K562 (cell line): ENCODE data around the gene TRIM62. TPM values are rescaled to one million over a fixed set of nuclear protein-coding genes. Genes with fewer than 3 reads are reported as not detected.

Experiments
- ATAC-seq: fragments of 200-7000 bp; cut with Tn5 transposase; 3 replicates; pipeline ENCODE4 v1.9.1; 2020; ENCODE audit warnings: moderate library complexity
- BruUV-seq: library from RNA; stranded (reverse); fragments of 400-500 nt; replicated peaks from 2 replicates; lab custom pipeline; 2021; lab: Mats Ljungman, UMichigan
- CTCF ChIA-PET: fragments of 300-600 bp; formaldehyde crosslinking; extraction: SDS; loops from one replicate; lab custom pipeline; 2021; ENCODE audit warnings: low intra/inter-chr PET ratio; lab: Yijun Ruan, JAX
- POLR2A ChIA-PET: fragments of 300-600, 350-650 bp; sonication (Branson Sonifier 250); formaldehyde crosslinking; extraction: SDS; loops from one replicate; lab custom pipeline; 2021; ENCODE audit warnings: antibody characterized with exemption, inconsistent platforms; lab: Yijun Ruan, JAX
- DNase-seq, 4 experiments: peaks; one replicate each; pipeline versions ENCODE4 v3.0.0 to v3.0.0-alpha.2; 2011 to 2018; ENCODE audit warnings: low spot score in 3 of 4, mixed read lengths in 3 of 4; ENCODE audit errors: extremely low read depth in 1 of 4
- FAIRE-seq: peaks from 2 replicates; lab custom pipeline; 2011; peaks lifted over from hg19 to GRCh38; lab: Jason Lieb, UNC
- H2AFZ ChIP-seq: 2 replicates; pipeline ENCODE4 v1.6.0; 2011; ENCODE audit warnings: low read depth, low read length, control low read depth, inconsistent platforms
- H3K27ac ChIP-seq: fragments of 200-600 bp; 3 replicates; pipeline ENCODE4 v1.8.0; 2011; ENCODE audit warnings: low read depth, mild to moderate bottlenecking, control low read depth, inconsistent platforms, low read length, moderate library complexity, mixed read lengths; ENCODE audit errors: extremely low read depth
- H3K27me3 ChIP-seq, 2 experiments: fragments of 300-600 bp in 1 of 2; 2 replicates in 1 of 2; 3 replicates in 1 of 2; pipeline versions ENCODE4 v1.6.0 to v1.8.0; 2011; ENCODE audit warnings: inconsistent platforms in 2 of 2, low read length in 2 of 2, mild to moderate bottlenecking in 1 of 2, mixed read lengths in 1 of 2, moderate library complexity in 1 of 2; ENCODE audit not compliant: control insufficient read depth in 2 of 2, insufficient read depth in 2 of 2
- H3K36me3 ChIP-seq: fragments of 300-600 bp; 3 replicates; pipeline ENCODE4 v1.8.0; 2011; ENCODE audit warnings: mild to moderate bottlenecking, low read length, inconsistent platforms; ENCODE audit not compliant: control insufficient read depth, insufficient read depth
- H3K4me1 ChIP-seq, 2 experiments: fragments of 200-600 bp in 1 of 2; replicated peaks in 1 of 2; 2 replicates in 1 of 2; 3 replicates in 1 of 2; pipeline versions ENCODE4 v1.5.1 to v1.8.0; 2011; ENCODE audit warnings: inconsistent platforms in 2 of 2, low read length in 2 of 2, mild to moderate bottlenecking in 1 of 2, mixed read lengths in 1 of 2, moderate library complexity in 1 of 2; ENCODE audit not compliant: control insufficient read depth in 2 of 2, insufficient read depth in 2 of 2
- H3K4me2 ChIP-seq: 2 replicates; pipeline ENCODE4 v1.6.1; 2011; ENCODE audit warnings: low read length, control low read depth, inconsistent platforms, mixed read lengths; ENCODE audit not compliant: insufficient read depth
- H3K4me3 ChIP-seq: fragments of 200-600 bp; sonication (generic), shearing (Covaris generic); 2 replicates; pipeline ENCODE4 v1.5.1; 2016; ENCODE audit warnings: control low read depth, inconsistent platforms
- H3K79me2 ChIP-seq: fragments of 200-600 bp; 3 replicates; pipeline ENCODE4 v1.8.0; 2011; ENCODE audit warnings: low read length, inconsistent platforms; ENCODE audit not compliant: control insufficient read depth, insufficient read depth
- H3K9ac ChIP-seq, 2 experiments: 2 replicates each; pipeline versions ENCODE4 v1.6.0 to v1.6.1; 2011; ENCODE audit warnings: low read depth in 2 of 2, low read length in 2 of 2, control low read depth in 1 of 2, inconsistent platforms in 1 of 2, mild to moderate bottlenecking in 1 of 2, mixed read lengths in 1 of 2; ENCODE audit not compliant: insufficient read depth in 1 of 2
- H3K9me1 ChIP-seq: one replicate; pipeline ENCODE4 v1.6.0; 2011; ENCODE audit warnings: inconsistent platforms, mild to moderate bottlenecking, low read length, moderate library complexity; ENCODE audit not compliant: control insufficient read depth, insufficient read depth
- H3K9me3 ChIP-seq: replicated peaks from 2 replicates; pipeline ENCODE4 v1.5.1; 2011; ENCODE audit warnings: low read depth, low read length, inconsistent platforms; ENCODE audit not compliant: control insufficient read depth, insufficient read depth
- H4K20me1 ChIP-seq: replicated peaks from 2 replicates; pipeline ENCODE4 v1.6.1; 2011; ENCODE audit warnings: low read length, inconsistent platforms, mixed read lengths; ENCODE audit not compliant: control insufficient read depth, insufficient read depth
- BCOR ChIP-seq: fragments of 450-650 bp; IDR thresholded peaks from 2 replicates; pipeline ENCODE4 v1.6.1; 2016
- HSF4 ChIP-seq: fragments of 250-450 bp; sonication (Bioruptor Pico); IDR thresholded peaks from 2 replicates; pipeline ENCODE4 v2.1.2; 2022; ENCODE audit warnings: mild to moderate bottlenecking, moderate library complexity, borderline replicate concordance
- JUN ChIP-seq, 2 experiments: sonication (generic) in 1 of 2; formaldehyde crosslinking in 1 of 2; IDR thresholded peaks; 2 replicates each; pipeline versions ENCODE4 v1.6.1 to v1.8.0; 2012 to 2022; ENCODE audit warnings: borderline replicate concordance in 2 of 2, mild to moderate bottlenecking in 2 of 2, improper control_type of control experiment in 1 of 2, low read depth in 1 of 2, low read length in 1 of 2, missing genetic modification reagents in 1 of 2
- KDM1A ChIP-seq, 2 experiments: fragments of 450-650 bp; IDR thresholded peaks; 2 replicates each; pipeline ENCODE4 v1.6.1; 2016; ENCODE audit warnings: mild to moderate bottlenecking in 2 of 2
- MBD2 ChIP-seq: sonication (generic); IDR thresholded peaks from 2 replicates; pipeline ENCODE4 v1.6.1; 2016; ENCODE audit warnings: low read depth, borderline replicate concordance
- PHF21A ChIP-seq: fragments of 450-650 bp; IDR thresholded peaks from 2 replicates; pipeline ENCODE4 v1.6.1; 2017; ENCODE audit warnings: low read depth, borderline replicate concordance
- RBM14 ChIP-seq: fragments of 200-400 bp; formaldehyde crosslinking; IDR thresholded peaks from 2 replicates; pipeline ENCODE4 v1.6.1; 2018; ENCODE audit warnings: low read depth, mild to moderate bottlenecking, low read length, moderate library complexity, borderline replicate concordance; ENCODE audit not compliant: insufficient read depth
- RBM25 ChIP-seq: fragments of 200-400 bp; formaldehyde crosslinking; IDR thresholded peaks from 2 replicates; pipeline ENCODE4 v1.6.1; 2018; ENCODE audit warnings: low read length, low read depth, moderate library complexity; ENCODE audit not compliant: severe bottlenecking
- WGBS: fragments of 100-300 bp; shearing (Covaris generic); methylation state at CpG from one replicate; pipeline ENCODE4 v1.1.6; 2016; ENCODE audit warnings: low coverage, mixed read lengths; ENCODE audit not compliant: insufficient coverage; ENCODE audit errors: missing lambda C conversion rate; 5-methylcytosine and 5-hydroxymethylcytosine counted together
- in situ Hi-C: fragments of 300-500 bp; cut with MboI; formaldehyde crosslinking; loops from 4 replicates; pipeline ENCODE4 v1.15.0; 2018; ENCODE audit warnings: inconsistent platforms, mixed read lengths
- intact Hi-C: fragments of 100-400 bp; cut with micrococcal nuclease; formaldehyde crosslinking; loops from 2 replicates; pipeline ENCODE4 v1.14.2; 2022
- polyA plus RNA-seq, 8 experiments: library from polyadenylated mRNA; depleted of rRNA in 4 of 8; stranded (reverse) in 5 of 8; unstranded in 3 of 8; fragments of >200 nt; fragmentation: Nextera tagmentation in 2 of 8; fragmentation: Illumina TruSeq in 1 of 8; extraction: Ambion mirVana in 2 of 8; extraction: Trizol in 1 of 8; gene quantifications; 2 replicates each; pipeline versions ENCODE4 v1.2.1 to v1.2.3, GENCODE V29; 2011 to 2014; ENCODE audit warnings: inconsistent platforms in 1 of 8, missing spikeins in 1 of 8
- total RNA-seq, 7 experiments: library from RNA; depleted of rRNA in 6 of 7; stranded (reverse); fragments of >200 nt in 6 of 7; fragmentation: Illumina TruSeq in 2 of 7; extraction: Trizol in 2 of 7; gene quantifications; 2 replicates each; pipeline versions ENCODE4 v1.2.1 to v1.2.3, GENCODE V29; 2011 to 2021; ENCODE audit warnings: low replicate concordance in 1 of 7
- TF ChIP-seq, protein P1 (sequence below): fragments of 250-450 bp; sonication (Bioruptor Pico); IDR thresholded peaks from 2 replicates; pipeline ENCODE4 v1.4.0; 2020

The TRIM62 gene
- total and polyA plus RNA-seq, 9 of the 15 experiments (the other 6 are each of a cell fraction or from before 2014, with no cell fraction given): 0.18 to 2.3 (median 0.52) TPM

DNA sequence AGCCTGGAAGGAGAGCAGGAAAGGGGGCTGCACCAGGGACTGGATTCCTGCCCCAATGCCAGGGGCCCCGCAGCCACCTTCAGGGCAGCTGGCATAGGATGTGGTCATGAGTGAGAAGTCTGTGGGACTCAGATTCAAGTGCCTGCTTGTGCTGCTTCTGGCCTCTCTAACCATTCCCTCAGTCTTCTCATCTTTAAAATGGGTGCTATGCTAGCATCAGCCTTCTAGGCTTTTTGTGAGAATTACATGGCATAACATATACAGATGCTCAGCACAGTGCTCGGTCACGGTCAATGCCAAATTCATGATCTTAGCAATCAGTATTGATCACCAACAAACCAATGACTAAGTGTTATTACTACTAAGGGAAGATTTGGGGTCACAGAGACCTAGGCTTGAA, 23.5 kb downstream of the TRIM62 start:
- Histone ChIP-seq H3K36me3 (no peaks in the 10 kb centered on the region), H3K27ac (no peak overlapping the region), H3K27me3 (peaks cover 32 to 64% of the 10 kb centered on the region in 2 experiments), H2AFZ (no peak overlapping the region), H3K79me2 (no peaks in the 10 kb centered on the region), H4K20me1 (no peaks in the 10 kb centered on the region; the same call in 1 of the 2 replicates), H3K4me2 (no peak overlapping the region), H3K4me3 (no peak overlapping the region), H3K9ac (no peak overlapping the region), H3K9me3 (no peaks in the 10 kb centered on the region), H3K4me1 (peaks cover 0 to 9% of the 10 kb centered on the region in 2 experiments; a peak in 1 of 5 replicates), H3K9me1 (no peaks in the 10 kb centered on the region)
- POLR2A ChIA-PET: interaction anchor here (0.6 kb wide), 1 partner anchor 162 kb away, joined by 3 read pairs; the partner anchor contains the start of gene A3GALT2
- no peak for ATAC-seq
- intact Hi-C loops: no loop called here
- DNase-seq: no peak
- no peak for FAIRE-seq
- TF ChIP-seq BCOR (peak; percentile 57), MBD2 (no peak), PHF21A (no peak), KDM1A (IDR thresholded peaks at IDR 0.05) (0 out of 4 replicates have a peak, but pooled peaks of 1 of the 2 experiments have one; percentile 21), RBM25 (peak; percentile 77)
- no TSS peak for BruUV-seq
- 19% methylated on average over 3 of the region's 3 CpGs for WGBS
- in situ Hi-C loops: no loop called here
- CTCF ChIA-PET: no interaction called here

DNA sequence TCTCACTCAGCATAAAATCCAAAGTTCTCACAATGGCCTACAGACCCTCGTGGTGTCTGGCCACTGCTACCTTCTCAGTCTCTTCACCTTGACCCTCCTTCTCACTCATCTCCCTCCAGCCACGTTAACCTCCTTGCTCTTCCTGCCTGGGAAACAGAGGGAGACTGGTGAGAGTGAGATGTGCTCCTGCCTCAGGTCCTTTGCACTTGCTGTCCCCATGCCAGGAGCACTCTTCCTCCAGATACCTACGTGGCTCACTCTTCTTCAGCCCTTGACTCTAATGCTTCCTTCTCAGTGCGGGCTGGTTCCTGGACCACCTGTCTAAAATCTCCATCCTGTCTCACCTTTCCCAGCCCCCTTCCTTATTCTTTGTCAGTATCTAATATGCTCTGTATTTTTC, 24.7 kb downstream of the TRIM62 start:
- H3K9me1 ChIP-seq: no peaks in the 10 kb centered on the region
- 8% methylated on average over 4 of the region's 4 CpGs for WGBS
- POLR2A ChIA-PET: no interaction called here
- H3K4me1 ChIP-seq: peaks cover 0 to 9% of the 10 kb centered on the region in 2 experiments; a peak in 1 of 5 replicates
- BruUV-seq: no TSS peak
- H3K36me3 ChIP-seq: no peaks in the 10 kb centered on the region
- no peaks in the 10 kb centered on the region for H3K9me3 ChIP-seq
- intact Hi-C loops: no loop called here
- H2AFZ ChIP-seq: no peak overlapping the region
- FAIRE-seq (no peak), DNase-seq (no peak), ATAC-seq (no peak)
- no peak overlapping the region for H3K9ac ChIP-seq
- peaks cover 30 to 61% of the 10 kb centered on the region in 2 experiments for H3K27me3 ChIP-seq
- no peak overlapping the region for H3K27ac ChIP-seq
- in situ Hi-C loops: no loop called here
- CTCF ChIA-PET: no interaction called here
- no peaks in the 10 kb centered on the region; the same call in 1 of the 2 replicates for H4K20me1 ChIP-seq
- H3K4me2 ChIP-seq: no peak overlapping the region
- no peaks in the 10 kb centered on the region for H3K79me2 ChIP-seq
- no peak overlapping the region for H3K4me3 ChIP-seq
- TF ChIP-seq HSF4 (no peak), JUN (IDR thresholded peaks at IDR 0.05; ENCODE audit: borderline replicate concordance, low read depth, low read length) (no peak), JUN (CRISPR knock-in tag; IDR thresholded peaks at IDR 0.05; ENCODE audit: borderline replicate concordance) (no peak), RBM14 (no peak)
- TF ChIP-seq, protein P1, sequence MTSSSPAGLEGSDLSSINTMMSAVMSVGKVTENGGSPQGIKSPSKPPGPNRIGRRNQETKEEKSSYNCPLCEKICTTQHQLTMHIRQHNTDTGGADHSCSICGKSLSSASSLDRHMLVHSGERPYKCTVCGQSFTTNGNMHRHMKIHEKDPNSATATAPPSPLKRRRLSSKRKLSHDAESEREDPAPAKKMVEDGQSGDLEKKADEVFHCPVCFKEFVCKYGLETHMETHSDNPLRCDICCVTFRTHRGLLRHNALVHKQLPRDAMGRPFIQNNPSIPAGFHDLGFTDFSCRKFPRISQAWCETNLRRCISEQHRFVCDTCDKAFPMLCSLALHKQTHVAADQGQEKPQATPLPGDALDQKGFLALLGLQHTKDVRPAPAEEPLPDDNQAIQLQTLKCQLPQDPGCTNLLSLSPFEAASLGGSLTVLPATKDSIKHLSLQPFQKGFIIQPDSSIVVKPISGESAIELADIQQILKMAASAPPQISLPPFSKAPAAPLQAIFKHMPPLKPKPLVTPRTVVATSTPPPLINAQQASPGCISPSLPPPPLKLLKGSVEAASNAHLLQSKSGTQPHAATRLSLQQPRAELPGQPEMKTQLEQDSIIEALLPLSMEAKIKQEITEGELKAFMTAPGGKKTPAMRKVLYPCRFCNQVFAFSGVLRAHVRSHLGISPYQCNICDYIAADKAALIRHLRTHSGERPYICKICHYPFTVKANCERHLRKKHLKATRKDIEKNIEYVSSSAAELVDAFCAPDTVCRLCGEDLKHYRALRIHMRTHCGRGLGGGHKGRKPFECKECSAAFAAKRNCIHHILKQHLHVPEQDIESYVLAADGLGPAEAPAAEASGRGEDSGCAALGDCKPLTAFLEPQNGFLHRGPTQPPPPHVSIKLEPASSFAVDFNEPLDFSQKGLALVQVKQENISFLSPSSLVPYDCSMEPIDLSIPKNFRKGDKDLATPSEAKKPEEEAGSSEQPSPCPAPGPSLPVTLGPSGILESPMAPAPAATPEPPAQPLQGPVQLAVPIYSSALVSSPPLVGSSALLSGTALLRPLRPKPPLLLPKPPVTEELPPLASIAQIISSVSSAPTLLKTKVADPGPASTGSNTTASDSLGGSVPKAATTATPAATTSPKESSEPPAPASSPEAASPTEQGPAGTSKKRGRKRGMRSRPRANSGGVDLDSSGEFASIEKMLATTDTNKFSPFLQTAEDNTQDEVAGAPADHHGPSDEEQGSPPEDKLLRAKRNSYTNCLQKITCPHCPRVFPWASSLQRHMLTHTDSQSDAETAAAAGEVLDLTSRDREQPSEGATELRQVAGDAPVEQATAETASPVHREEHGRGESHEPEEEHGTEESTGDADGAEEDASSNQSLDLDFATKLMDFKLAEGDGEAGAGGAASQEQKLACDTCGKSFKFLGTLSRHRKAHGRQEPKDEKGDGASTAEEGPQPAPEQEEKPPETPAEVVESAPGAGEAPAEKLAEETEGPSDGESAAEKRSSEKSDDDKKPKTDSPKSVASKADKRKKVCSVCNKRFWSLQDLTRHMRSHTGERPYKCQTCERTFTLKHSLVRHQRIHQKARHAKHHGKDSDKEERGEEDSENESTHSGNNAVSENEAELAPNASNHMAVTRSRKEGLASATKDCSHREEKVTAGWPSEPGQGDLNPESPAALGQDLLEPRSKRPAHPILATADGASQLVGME (CRISPR knock-in tag): no peak
